B cell (primary cell): ENCODE results near the gene LRRC25. TPM values are rescaled to one million over a fixed set of nuclear protein-coding genes. Genes with fewer than 3 reads are reported as not detected.
A peak's percentile ranks its signal among the peaks of the same experiment; 100 is the strongest.

ENCODE experiments used
- ATAC-seq: fragments of 200-7000 bp; cut with Tn5 transposase; one replicate; pipeline ENCODE4 v1.10.0; 2021; ENCODE audit warnings: low read depth, mild to moderate bottlenecking, moderate number of reproducible peaks, moderate library complexity
- CTCF ChIA-PET: fragments of 350-600 bp; sonication (Branson Sonifier 250); formaldehyde crosslinking; loops from one replicate; lab custom pipeline; 2021; ENCODE audit warnings: antibody characterized with exemption, inconsistent platforms; lab: Charles Lee
- POLR2A ChIA-PET: fragments of 350-600 bp; sonication (Branson Sonifier 250); formaldehyde crosslinking; loops from one replicate; lab custom pipeline; 2021; ENCODE audit warnings: antibody characterized with exemption; lab: Charles Lee
- DNase-seq: peaks from one replicate; pipeline ENCODE4 v3.0.0; 2013
- H2AFZ ChIP-seq: 2 replicates; pipeline ENCODE4 v1.6.1; 2012; ENCODE audit warnings: mild to moderate bottlenecking, low read depth, low read length; ENCODE audit not compliant: insufficient read depth, poor library complexity, severe bottlenecking
- H3K27ac ChIP-seq, 2 donors: 1 replicate in 1 of 2; 2 replicates in 1 of 2; pipeline ENCODE4 v1.5.1; 2012 to 2013; ENCODE audit warnings: low read length in 2 of 2, mild to moderate bottlenecking in 2 of 2, moderate library complexity in 1 of 2
- H3K27me3 ChIP-seq, 4 experiments: fragments of 200-600 bp in 1 of 4; sonication (generic) in 1 of 4; replicated peaks in 1 of 4; 1 replicate in 2 of 4; 2 replicates in 2 of 4; pipeline versions ENCODE4 v1.6.1 to v1.7.0; 2013 to 2016; ENCODE audit warnings: low read length in 3 of 4, mild to moderate bottlenecking in 2 of 4, mixed read lengths in 1 of 4, moderate library complexity in 1 of 4; ENCODE audit not compliant: insufficient read depth in 4 of 4, control insufficient read depth in 3 of 4; ENCODE audit errors: control extremely low read depth in 1 of 4
- H3K36me3 ChIP-seq, 2 experiments: replicated peaks in 1 of 2; 1 replicate in 1 of 2; 2 replicates in 1 of 2; pipeline versions ENCODE4 v1.6.1 to v1.7.1; 2013; ENCODE audit warnings: low read length in 1 of 2; ENCODE audit not compliant: insufficient read depth in 2 of 2, control insufficient read depth in 1 of 2; ENCODE audit errors: control extremely low read depth in 1 of 2, extremely low read depth in 1 of 2
- H3K4me1 ChIP-seq, 2 donors: fragments of 200-600 bp in 1 of 2; sonication (generic) in 1 of 2; 1 replicate in 1 of 2; 2 replicates in 1 of 2; pipeline versions ENCODE4 v1.5.1 to v1.6.1; 2013 to 2017; ENCODE audit warnings: low read length in 2 of 2; ENCODE audit not compliant: control insufficient read depth in 2 of 2, insufficient read depth in 2 of 2
- H3K4me2 ChIP-seq: replicated peaks from 2 replicates; pipeline ENCODE3; 2012; ENCODE audit warnings: mild to moderate bottlenecking, low read depth, low read length; ENCODE audit not compliant: poor library complexity, severe bottlenecking
- H3K4me3 ChIP-seq, 5 experiments: fragments of 200-600 bp in 1 of 5; sonication (generic) in 1 of 5; 1 replicate in 3 of 5; 2 replicates in 2 of 5; pipeline versions ENCODE4 v1.5.1 to v1.7.0; 2011 to 2016; ENCODE audit warnings: low read length in 4 of 5, mild to moderate bottlenecking in 4 of 5, low read depth in 2 of 5, control low read depth in 1 of 5, moderate library complexity in 1 of 5; ENCODE audit not compliant: insufficient read depth in 1 of 5; ENCODE audit errors: control extremely low read depth in 1 of 5, extremely low read depth in 1 of 5
- H3K79me2 ChIP-seq: fragments of 200-600 bp; sonication (generic); one replicate; pipeline ENCODE4 v1.6.0; 2016; ENCODE audit warnings: low read length; ENCODE audit not compliant: control insufficient read depth, insufficient read depth
- H3K9ac ChIP-seq: fragments of 200-600 bp; sonication (generic); 2 replicates; pipeline ENCODE4 v1.6.1; 2017; ENCODE audit warnings: mild to moderate bottlenecking, low read length, moderate library complexity
- H3K9me3 ChIP-seq, 3 donors: one replicate each; pipeline versions ENCODE4 v1.6.1 to v1.7.1; 2013; ENCODE audit warnings: low read length in 2 of 3; ENCODE audit not compliant: control insufficient read depth in 2 of 3, insufficient read depth in 1 of 3; ENCODE audit errors: control extremely low read depth in 1 of 3
- H4K20me1 ChIP-seq: 2 replicates; pipeline ENCODE4 v1.6.0; 2012; ENCODE audit warnings: mild to moderate bottlenecking, low read length; ENCODE audit not compliant: insufficient read depth, control insufficient read depth, poor library complexity, severe bottlenecking
- H3K27ac Mint-ChIP-seq: one replicate; pipeline ENCODE4 v1.8.0; 2021; ENCODE audit warnings: mixed read lengths
- H3K27me3 Mint-ChIP-seq: one replicate; pipeline ENCODE4 v1.8.0; 2021; ENCODE audit warnings: mixed read lengths
- H3K4me1 Mint-ChIP-seq: one replicate; pipeline ENCODE4 v1.8.0; 2021; ENCODE audit warnings: mixed read lengths
- H3K4me3 Mint-ChIP-seq: one replicate; pipeline ENCODE4 v1.8.0; 2021; ENCODE audit warnings: mixed read lengths
- H3K9me3 Mint-ChIP-seq: one replicate; pipeline ENCODE4 v1.8.0; 2022; ENCODE audit warnings: mixed read lengths; ENCODE audit not compliant: insufficient read depth
- CTCF ChIP-seq: fragments of 200-600 bp; IDR thresholded peaks from one replicate; pipeline ENCODE4 v1.8.0; 2022; ENCODE audit warnings: antibody characterized with exemption, mild to moderate bottlenecking
- EZH2 ChIP-seq: IDR thresholded peaks from 2 replicates; pipeline ENCODE4 v1.6.1; 2012; ENCODE audit warnings: borderline replicate concordance, low read depth, mild to moderate bottlenecking, moderate library complexity, low read length; ENCODE audit not compliant: insufficient read depth, poor library complexity, severe bottlenecking
- WGBS: methylation state at CpG from one replicate; pipeline ENCODE4 v1.1.5; 2013; ENCODE audit warnings: missing lambda C conversion rate; ENCODE audit not compliant: insufficient coverage; 5-methylcytosine and 5-hydroxymethylcytosine counted together
- intact Hi-C: fragments of 100-400 bp; cut with micrococcal nuclease; formaldehyde crosslinking; loops from one replicate; pipeline ENCODE4 v1.10.0; 2022
- polyA plus RNA-seq: library from polyadenylated mRNA; depleted of rRNA; stranded (reverse); fragments of >200 nt; gene quantifications from 2 replicates; pipeline ENCODE4 v1.2.3, GENCODE V29; 2012
- total RNA-seq, 2 donors: library from RNA; stranded (reverse); fragments of 120-200 nt in 1 of 2; gene quantifications; 1 replicate in 1 of 2; 2 replicates in 1 of 2; pipeline versions ENCODE4 v1.2.3 to v1.2.4, GENCODE V29; 2013 to 2022

Gene LRRC25
- total and polyA plus RNA-seq, 2 donors (not counting 1 experiment from before 2014, with no cell fraction given), result 2.4 to 5.7 TPM

- Histone ChIP-seq H3K4me1 (peaks cover 13 to 17% of the 10 kb centered on the region in 2 donors), H2AFZ (no peak overlapping the region), H3K4me3 (no peak overlapping the region), H3K79me2 (no peaks in the 10 kb centered on the region), H3K27me3 (no peaks in the 10 kb centered on the region), H3K4me2 (peak overlapping the region; percentile 53), H4K20me1 (no peaks in the 10 kb centered on the region), H3K36me3 (no peaks in the 10 kb centered on the region), H3K27ac (no peak overlapping the region), H3K9me3 (no peaks in the 10 kb centered on the region), H3K9ac (no peak overlapping the region)
- CTCF ChIA-PET, result interaction anchor here (0.5 to 2.6 kb wide), 2 partner anchors 15 to 627 kb away, joined by 3 to 11 read pairs; no protein-coding TSS in a partner anchor
- TF ChIP-seq EZH2, result no peak
- DNase-seq (no peak), ATAC-seq (no peak)
- Mint-ChIP-seq H3K4me3 (no peak overlapping the region), H3K9me3 (no peaks in the 10 kb centered on the region), H3K27me3 (peaks cover 10% of the 10 kb centered on the region), H3K4me1 (peaks cover 14% of the 10 kb centered on the region), H3K27ac (peak overlapping the region; percentile 23)
- intact Hi-C loops, result no loop called here
- POLR2A ChIA-PET, result no interaction called here
- WGBS, result no CpG with 5 or more reads among the region's 4 CpGs
Observed at GRCh38 chr19:18373407-18373891, 24.0 kb downstream of the LRRC25 start.

GRCh38 chr19:18368504-18369222 lies 28.8 kb downstream of the LRRC25 start:
- no peaks in the 10 kb centered on the region for H3K79me2 ChIP-seq
- no peak overlapping the region for H3K4me3 ChIP-seq
- H3K4me1 ChIP-seq, result peaks cover 3 to 4% of the 10 kb centered on the region in 2 donors
- H3K27ac ChIP-seq, result no peak overlapping the region
- no peak for DNase-seq
- H3K4me2 ChIP-seq, result no peak overlapping the region
- no peaks in the 10 kb centered on the region for H3K36me3 ChIP-seq
- no peak overlapping the region for H3K9ac ChIP-seq
- intact Hi-C loops, result no loop called here
- no peak overlapping the region for H3K4me3 Mint-ChIP-seq
- peaks cover 8% of the 10 kb centered on the region for H3K4me1 Mint-ChIP-seq
- TF ChIP-seq EZH2 (no peak), CTCF (no peak)
- H3K9me3 Mint-ChIP-seq, result no peaks in the 10 kb centered on the region
- H3K27ac Mint-ChIP-seq, result no peak overlapping the region
- POLR2A ChIA-PET, result interaction anchor here (0.7 kb wide), 1 partner anchor 1147 kb away, joined by 3 read pairs; the partner anchor contains the start of gene NDUFA13
- H3K27me3 Mint-ChIP-seq, result peaks cover 3% of the 10 kb centered on the region
- no peaks in the 10 kb centered on the region for H3K27me3 ChIP-seq
- CTCF ChIA-PET, result no interaction called here
- WGBS, result 94% methylated on average over 15 of the region's 15 CpGs
- no peak overlapping the region for H2AFZ ChIP-seq
- ATAC-seq, result no peak
- no peaks in the 10 kb centered on the region for H4K20me1 ChIP-seq
- peaks cover 0 to 6% (median 0%) of the 10 kb centered on the region in 3 donors for H3K9me3 ChIP-seq
